DMS79 (cell line): ENCODE data around the gene PPP2R3C.
"Not testable (repeated sequence)": the region's sequence is repeated elsewhere in the genome, so short reads cannot be mapped to it uniquely, and the experiment has no call there.

Source experiments
- DNase-seq: peaks from one replicate; lab custom pipeline; 2025; lab: John Stamatoyannopoulos, UW

Gene PPP2R3C

GRCh38 chr14:35121887-35122695, at the start of gene PPP2R3C, which contains the start of gene PRORP:
TSS of gene PPP2R3C (minus strand) at chr14:35121990. CDS start at chr14:35121959, 31 bp downstream.
TSS of gene PRORP (plus strand) at chr14:35122552. CDS start at chr14:35123246, 694 bp downstream.
- peak; percentile 100 for DNase-seq

- DNase-seq, result no peak
Measured at GRCh38 chr14:35167496-35167895, 45.7 kb upstream of the PPP2R3C start.

GRCh38 chr14:35164849-35165248, 43.1 kb upstream of the PPP2R3C start:
- DNase-seq, result no peak

GRCh38 chr14:35163384-35163783, 41.6 kb upstream of the PPP2R3C start:
- no peak for DNase-seq

GRCh38 chr14:35161231-35161630, 39.4 kb upstream of the PPP2R3C start:
- DNase-seq, result no peak

GRCh38 chr14:35159742-35160409, 38.1 kb upstream of the PPP2R3C start:
- DNase-seq, result no peak

- no peak for DNase-seq
Measured at GRCh38 chr14:35158951-35159653, 37.3 kb upstream of the PPP2R3C start.

- no peak for DNase-seq
Measured at GRCh38 chr14:35158491-35158890, 36.7 kb upstream of the PPP2R3C start.

- DNase-seq, result no peak
Measured at GRCh38 chr14:35155962-35156361, 34.2 kb upstream of the PPP2R3C start.

GRCh38 chr14:35154016-35154415, 32.2 kb upstream of the PPP2R3C start:
- no peak for DNase-seq

GRCh38 chr14:35152531-35152930, 30.7 kb upstream of the PPP2R3C start:
- DNase-seq, result not testable (repeated sequence)

GRCh38 chr14:35149239-35149638, 27.4 kb upstream of the PPP2R3C start:
- DNase-seq, result no peak

- DNase-seq, result no peak
Measured at GRCh38 chr14:35147711-35148110, 25.9 kb upstream of the PPP2R3C start.

GRCh38 chr14:35147186-35147585, 25.4 kb upstream of the PPP2R3C start:
- no peak for DNase-seq

GRCh38 chr14:35146711-35147149, 24.9 kb upstream of the PPP2R3C start:
- DNase-seq, result no peak

GRCh38 chr14:35144029-35144428, 22.2 kb upstream of the PPP2R3C start:
- DNase-seq, result no peak

GRCh38 chr14:35140718-35141581, 19.2 kb upstream of the PPP2R3C start:
- DNase-seq, result no peak

GRCh38 chr14:35138585-35138984, 16.8 kb upstream of the PPP2R3C start:
- DNase-seq, result no peak

- no peak for DNase-seq
Measured at GRCh38 chr14:35134329-35135123, 12.7 kb upstream of the PPP2R3C start.

GRCh38 chr14:35133542-35134328, 11.9 kb upstream of the PPP2R3C start:
- no peak for DNase-seq
